Measurements from ENCODE around the gene COQ2.
A peak's percentile ranks its signal among the peaks of the same experiment; 100 is the strongest.
"Not testable (repeated sequence)": the region's sequence is repeated elsewhere in the genome, so short reads cannot be mapped to it uniquely, and the experiment has no call there.

The COQ2 gene

DNA sequence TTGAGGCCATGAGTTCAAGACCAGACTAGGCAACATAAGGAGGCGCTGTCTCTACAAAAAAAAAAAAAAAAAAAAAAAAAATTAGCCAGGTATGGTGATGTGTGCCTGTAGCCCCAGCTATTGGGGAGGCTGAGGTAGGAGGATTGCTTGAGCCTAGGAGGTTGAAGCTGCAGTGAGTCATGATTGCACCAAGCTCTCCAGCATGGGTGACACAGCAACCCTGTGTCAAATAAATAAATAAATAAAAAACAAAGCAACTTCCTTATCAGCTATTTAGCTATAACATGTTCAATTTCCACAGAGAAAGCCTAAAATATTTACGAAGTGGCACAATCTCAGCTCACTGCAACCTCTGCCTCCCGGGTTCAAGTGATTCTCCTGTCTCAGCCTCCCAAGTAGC lies 10.7 kb downstream of the COQ2 start:
- H3K27ac ChIP-seq (ENCODE audit: insufficient read depth in 1 of 2, low read depth in 1 of 2, low read length in 2 of 2, poor library complexity in 1 of 2, severe bottlenecking in 2 of 2); H3K9me3 ChIP-seq (ENCODE audit: control extremely low read depth in 1 of 5, control insufficient read depth in 4 of 5, insufficient read depth in 2 of 5, low read depth in 1 of 5, low read length in 4 of 5); H3K27me3 ChIP-seq (replicated peaks in 2 of 5; ENCODE audit: control insufficient read depth in 4 of 5, insufficient read depth in 5 of 5, low read length in 4 of 5); POLR2A ChIA-PET; H3K4me3 ChIP-seq (ENCODE audit: control insufficient read depth in 1 of 7, extremely low read depth in 1 of 7, insufficient read depth in 4 of 7, low read depth in 2 of 7, low read length in 6 of 7): not testable (repeated sequence)
- H3K4me1 ChIP-seq (ENCODE audit: control extremely low read depth in 1 of 4, control insufficient read depth in 4 of 4, insufficient read depth in 4 of 4, low read length in 3 of 4): peaks cover 0 to 18% (median 9%) of the 10 kb centered on the region in 4 experiments
- H3K36me3 ChIP-seq (ENCODE audit: control insufficient read depth in 4 of 4, insufficient read depth in 4 of 4, low read length in 3 of 4): peaks cover 19 to 39% (median 26%) of the 10 kb centered on the region in 4 experiments
- DNase-seq: peak in 2 of 3 donors; percentile 38 to 48
- CTCF ChIA-PET: interaction anchor here (0.6 to 1.8 kb wide), 7 partner anchors 8 to 266 kb away, joined by 3 to 4 read pairs (median 3); partner anchors contain the start of gene COQ2
- WGBS (ENCODE audit: insufficient coverage): 100% methylated on average over 2 of the region's 3 CpGs

DNA sequence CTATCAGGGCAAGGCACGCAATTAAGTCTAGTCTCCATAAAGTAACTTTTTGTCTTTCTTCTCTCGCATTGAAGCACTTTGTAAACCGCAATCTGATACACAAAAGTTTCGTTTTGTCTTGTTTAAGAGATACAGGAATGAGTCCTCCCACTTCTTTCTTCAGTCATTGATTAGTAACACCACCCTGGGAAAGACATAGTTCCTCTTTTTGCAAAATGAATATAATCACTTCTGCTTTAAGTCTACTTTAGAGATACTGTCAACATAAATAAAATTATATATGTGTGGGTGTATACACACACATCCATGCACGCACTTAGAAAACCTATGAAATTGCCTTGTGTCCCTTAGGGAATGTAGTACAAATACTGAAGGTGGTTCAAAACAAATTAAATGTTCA lies 11.7 kb downstream of the COQ2 start:
- Histone ChIP-seq H3K27me3 (replicated peaks in 2 of 5; ENCODE audit: control insufficient read depth in 4 of 5, insufficient read depth in 5 of 5, low read length in 4 of 5) (no peaks in the 10 kb centered on the region), H3K36me3 (ENCODE audit: control insufficient read depth in 4 of 4, insufficient read depth in 4 of 4, low read length in 3 of 4) (peaks cover 19 to 35% (median 24%) of the 10 kb centered on the region in 4 experiments), H3K27ac (ENCODE audit: insufficient read depth in 1 of 2, low read depth in 1 of 2, low read length in 2 of 2, poor library complexity in 1 of 2, severe bottlenecking in 2 of 2) (no peak overlapping the region), H3K9me3 (ENCODE audit: control extremely low read depth in 1 of 5, control insufficient read depth in 4 of 5, insufficient read depth in 2 of 5, low read depth in 1 of 5, low read length in 4 of 5) (no peaks in the 10 kb centered on the region), H3K4me1 (ENCODE audit: control extremely low read depth in 1 of 4, control insufficient read depth in 4 of 4, insufficient read depth in 4 of 4, low read length in 3 of 4) (peaks cover 0 to 24% (median 9%) of the 10 kb centered on the region in 4 experiments), H3K4me3 (ENCODE audit: control insufficient read depth in 1 of 7, extremely low read depth in 1 of 7, insufficient read depth in 4 of 7, low read depth in 2 of 7, low read length in 6 of 7) (no peak overlapping the region)
- POLR2A ChIA-PET: no interaction called here
- CTCF ChIA-PET: interaction anchor here (1.0 to 1.4 kb wide), 4 partner anchors 9 to 20 kb away, joined by 3 to 5 read pairs (median 3); no protein-coding TSS in a partner anchor
- 90% methylated on average over 4 of the region's 5 CpGs for WGBS (ENCODE audit: insufficient coverage)
- DNase-seq: peak in 2 of 3 donors; percentile 48 to 63

- Histone ChIP-seq H3K4me3 (ENCODE audit: control insufficient read depth in 1 of 7, extremely low read depth in 1 of 7, insufficient read depth in 4 of 7, low read depth in 2 of 7, low read length in 6 of 7) (no peak overlapping the region), H3K36me3 (ENCODE audit: control insufficient read depth in 4 of 4, insufficient read depth in 4 of 4, low read length in 3 of 4) (peaks cover 24 to 49% (median 30%) of the 10 kb centered on the region in 4 experiments), H3K27me3 (replicated peaks in 2 of 5; ENCODE audit: control insufficient read depth in 4 of 5, insufficient read depth in 5 of 5, low read length in 4 of 5) (no peaks in the 10 kb centered on the region), H3K9me3 (ENCODE audit: control extremely low read depth in 1 of 5, control insufficient read depth in 4 of 5, insufficient read depth in 2 of 5, low read depth in 1 of 5, low read length in 4 of 5) (no peaks in the 10 kb centered on the region), H3K27ac (ENCODE audit: insufficient read depth in 1 of 2, low read depth in 1 of 2, low read length in 2 of 2, poor library complexity in 1 of 2, severe bottlenecking in 2 of 2) (no peak overlapping the region), H3K4me1 (ENCODE audit: control extremely low read depth in 1 of 4, control insufficient read depth in 4 of 4, insufficient read depth in 4 of 4, low read length in 3 of 4) (peaks cover 4 to 29% (median 12%) of the 10 kb centered on the region in 4 experiments)
- ChIA-PET CTCF (no interaction called here), POLR2A (no interaction called here)
- WGBS (ENCODE audit: insufficient coverage): no CpG with 5 or more reads among the region's 1 CpG
- DNase-seq: no peak
Observed at GRCh38 chr4:83269256-83269655, 15.3 kb downstream of the COQ2 start.

GRCh38 chr4:83268491-83268890 lies 16.1 kb downstream of the COQ2 start:
- ChIA-PET POLR2A (no interaction called here), CTCF (interaction anchor here (0.8 to 2.6 kb wide), 4 partner anchors 12 to 415 kb away, joined by 3 to 26 read pairs (median 6); no protein-coding TSS in a partner anchor)
- WGBS (ENCODE audit: insufficient coverage): no CpG with 5 or more reads among the region's 2 CpGs
- H3K9me3 ChIP-seq (ENCODE audit: control extremely low read depth in 1 of 5, control insufficient read depth in 4 of 5, insufficient read depth in 2 of 5, low read depth in 1 of 5, low read length in 4 of 5): no peaks in the 10 kb centered on the region
- no peak overlapping the region for H3K27ac ChIP-seq (ENCODE audit: insufficient read depth in 1 of 2, low read depth in 1 of 2, low read length in 2 of 2, poor library complexity in 1 of 2, severe bottlenecking in 2 of 2)
- no peak for DNase-seq
- no peak overlapping the region for H3K4me3 ChIP-seq (ENCODE audit: control insufficient read depth in 1 of 7, extremely low read depth in 1 of 7, insufficient read depth in 4 of 7, low read depth in 2 of 7, low read length in 6 of 7)
- H3K4me1 ChIP-seq (ENCODE audit: control extremely low read depth in 1 of 4, control insufficient read depth in 4 of 4, insufficient read depth in 4 of 4, low read length in 3 of 4): peaks cover 4 to 29% (median 12%) of the 10 kb centered on the region in 4 experiments
- peaks cover 25 to 49% (median 32%) of the 10 kb centered on the region in 4 experiments for H3K36me3 ChIP-seq (ENCODE audit: control insufficient read depth in 4 of 4, insufficient read depth in 4 of 4, low read length in 3 of 4)
- no peaks in the 10 kb centered on the region for H3K27me3 ChIP-seq (replicated peaks in 2 of 5; ENCODE audit: control insufficient read depth in 4 of 5, insufficient read depth in 5 of 5, low read length in 4 of 5)

GRCh38 chr4:83267830-83268475 lies 16.6 kb downstream of the COQ2 start:
- H3K27ac ChIP-seq (ENCODE audit: insufficient read depth in 1 of 2, low read depth in 1 of 2, low read length in 2 of 2, poor library complexity in 1 of 2, severe bottlenecking in 2 of 2): no peak overlapping the region
- CTCF ChIA-PET: interaction anchor here (0.8 to 2.6 kb wide), 4 partner anchors 11 to 415 kb away, joined by 3 to 26 read pairs (median 6); no protein-coding TSS in a partner anchor
- peaks cover 4 to 28% (median 12%) of the 10 kb centered on the region in 4 experiments for H3K4me1 ChIP-seq (ENCODE audit: control extremely low read depth in 1 of 4, control insufficient read depth in 4 of 4, insufficient read depth in 4 of 4, low read length in 3 of 4)
- H3K27me3 ChIP-seq (replicated peaks in 2 of 5; ENCODE audit: control insufficient read depth in 4 of 5, insufficient read depth in 5 of 5, low read length in 4 of 5): no peaks in the 10 kb centered on the region
- H3K4me3 ChIP-seq (ENCODE audit: control insufficient read depth in 1 of 7, extremely low read depth in 1 of 7, insufficient read depth in 4 of 7, low read depth in 2 of 7, low read length in 6 of 7): no peak overlapping the region
- H3K36me3 ChIP-seq (ENCODE audit: control insufficient read depth in 4 of 4, insufficient read depth in 4 of 4, low read length in 3 of 4): peaks cover 24 to 52% (median 33%) of the 10 kb centered on the region in 4 experiments
- no peak for DNase-seq
- H3K9me3 ChIP-seq (ENCODE audit: control extremely low read depth in 1 of 5, control insufficient read depth in 4 of 5, insufficient read depth in 2 of 5, low read depth in 1 of 5, low read length in 4 of 5): no peaks in the 10 kb centered on the region
- 100% methylated on average over 2 of the region's 3 CpGs for WGBS (ENCODE audit: insufficient coverage)
- POLR2A ChIA-PET: no interaction called here

DNA sequence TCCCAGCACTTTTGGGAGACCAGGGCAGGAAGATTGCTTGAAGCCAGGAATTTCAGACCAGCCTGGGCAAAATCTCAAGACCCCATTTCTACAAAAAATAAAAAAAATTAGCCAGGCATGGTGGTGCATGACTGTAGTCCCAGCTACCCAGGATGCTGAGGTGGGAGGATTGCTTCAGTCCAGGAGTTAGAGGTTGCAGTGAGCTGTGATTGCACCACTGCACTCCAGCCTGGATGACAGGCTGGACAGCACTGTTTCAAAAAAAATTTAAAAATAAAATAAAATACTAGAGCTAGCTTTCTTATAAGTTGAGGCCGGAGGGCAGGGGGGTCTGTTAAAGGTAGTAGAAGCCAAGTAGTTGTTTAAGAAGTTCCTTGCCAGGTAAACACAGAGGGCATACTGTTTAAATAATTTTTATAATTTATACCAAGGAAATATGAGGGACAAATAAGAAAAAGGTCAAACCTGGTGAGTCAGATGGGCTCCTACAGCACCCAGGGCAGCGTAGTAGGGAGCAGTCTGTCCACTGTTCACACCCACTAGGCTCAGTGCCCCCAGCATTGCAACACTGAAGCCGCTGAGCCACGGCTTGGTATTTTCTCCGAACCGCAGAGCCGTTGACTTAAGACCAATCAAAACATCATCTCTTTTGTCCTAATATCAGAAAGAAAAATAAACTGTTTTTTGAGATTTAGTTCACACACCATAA lies 17.3 kb downstream of the COQ2 start:
- WGBS (ENCODE audit: insufficient coverage): 91% methylated on average over 5 of the region's 7 CpGs
- ChIA-PET CTCF (interaction anchor here (1.3 to 2.6 kb wide), 6 partner anchors 10 to 157 kb away, joined by 4 to 26 read pairs (median 6); partner anchors contain the start of gene COQ2), POLR2A (interaction anchor here (0.7 kb wide), 1 partner anchor 156 kb away, joined by 3 read pairs; no protein-coding TSS in a partner anchor)
- H3K27me3 ChIP-seq (replicated peaks in 2 of 5; ENCODE audit: control insufficient read depth in 4 of 5, insufficient read depth in 5 of 5, low read length in 4 of 5): no peaks in the 10 kb centered on the region
- H3K36me3 ChIP-seq (ENCODE audit: control insufficient read depth in 4 of 4, insufficient read depth in 4 of 4, low read length in 3 of 4): peaks cover 22 to 51% (median 36%) of the 10 kb centered on the region in 4 experiments
- peak overlapping the region in 1 of 7 experiments; percentile 8 for H3K4me3 ChIP-seq (ENCODE audit: control insufficient read depth in 1 of 7, extremely low read depth in 1 of 7, insufficient read depth in 4 of 7, low read depth in 2 of 7, low read length in 6 of 7)
- H3K27ac ChIP-seq (ENCODE audit: insufficient read depth in 1 of 2, low read depth in 1 of 2, low read length in 2 of 2, poor library complexity in 1 of 2, severe bottlenecking in 2 of 2): no peak overlapping the region
- H3K9me3 ChIP-seq (ENCODE audit: control extremely low read depth in 1 of 5, control insufficient read depth in 4 of 5, insufficient read depth in 2 of 5, low read depth in 1 of 5, low read length in 4 of 5): no peaks in the 10 kb centered on the region
- no peak for DNase-seq
- H3K4me1 ChIP-seq (ENCODE audit: control extremely low read depth in 1 of 4, control insufficient read depth in 4 of 4, insufficient read depth in 4 of 4, low read length in 3 of 4): peaks cover 4 to 25% (median 12%) of the 10 kb centered on the region in 4 experiments
